ENCODE measurements around the gene CSF2.

GRCh38 chr5:132054031-132054696, 19.4 kb upstream of the CSF2 start:
- TF ChIP-seq POLR2A (IDR thresholded peaks at IDR 0.05) = no peak
- TF ChIP-seq CTCF (IDR thresholded peaks at IDR 0.05) = no peak
